ENCODE results near the gene PLXDC2.

- no peak for TF ChIP-seq SP1 (IDR thresholded peaks at IDR 0.05)
- TF ChIP-seq BHLHE40 (IDR thresholded peaks at IDR 0.05; ENCODE audit: borderline replicate concordance), result no peak
- TF ChIP-seq LEF1 (IDR thresholded peaks at IDR 0.05; ENCODE audit: borderline replicate concordance), result no peak
- TF ChIP-seq SUZ12 (IDR thresholded peaks at IDR 0.05), result no peak
Observed at GRCh38 chr10:19819419-19820033, 3.3 kb downstream of the PLXDC2 start.
